GM21576 (cell line): Measurements from ENCODE around the gene LRSAM1.
"Not testable (repeated sequence)": the region's sequence is repeated elsewhere in the genome, so short reads cannot be mapped to it uniquely, and the experiment has no call there.

Experiments used
- ATAC-seq: cut with Tn5 transposase; IDR thresholded peaks from one replicate; pipeline ENCODE4 v1.9.1; 2021; ENCODE audit warnings: mild to moderate bottlenecking, moderate library complexity; ENCODE audit not compliant: unreplicated experiment

LRSAM1 gene

DNA sequence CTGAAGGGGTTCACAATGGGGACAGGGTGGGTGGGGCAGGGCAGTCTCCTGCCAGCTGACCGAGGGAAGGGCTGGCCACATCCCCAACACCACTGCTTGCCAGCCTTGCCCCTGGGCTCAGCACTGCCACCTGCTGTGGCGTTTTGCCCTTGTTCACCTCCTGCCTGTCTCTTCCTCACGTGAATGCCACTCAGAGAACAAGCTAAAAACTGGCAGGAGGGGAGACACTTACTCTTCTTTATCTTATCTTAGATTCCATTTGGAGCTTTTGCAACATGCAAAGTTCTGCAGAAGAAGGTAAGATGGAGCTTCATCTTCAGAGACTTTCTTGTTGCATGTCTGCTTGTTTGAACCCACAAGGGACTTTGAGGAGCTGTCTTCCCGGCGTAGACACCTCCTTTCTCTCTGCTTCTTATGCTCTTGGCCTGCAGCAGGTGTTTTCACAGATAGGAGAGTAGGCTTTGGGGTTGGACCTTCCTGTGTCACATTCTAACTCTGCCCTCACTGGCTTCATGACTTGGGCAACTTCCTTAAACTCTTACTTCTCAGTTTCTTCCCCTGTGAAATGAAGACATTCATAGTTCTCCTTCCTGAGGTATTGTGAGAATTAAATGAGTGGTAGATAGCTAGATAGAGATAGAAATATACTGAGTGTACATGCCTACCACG lies 4.1 kb downstream of the LRSAM1 start:
- ATAC-seq, result no peak

- no peak for ATAC-seq
These were observed 6.0 kb downstream of the LRSAM1 start for GRCh38 chr9:127457191-127457878.

DNA sequence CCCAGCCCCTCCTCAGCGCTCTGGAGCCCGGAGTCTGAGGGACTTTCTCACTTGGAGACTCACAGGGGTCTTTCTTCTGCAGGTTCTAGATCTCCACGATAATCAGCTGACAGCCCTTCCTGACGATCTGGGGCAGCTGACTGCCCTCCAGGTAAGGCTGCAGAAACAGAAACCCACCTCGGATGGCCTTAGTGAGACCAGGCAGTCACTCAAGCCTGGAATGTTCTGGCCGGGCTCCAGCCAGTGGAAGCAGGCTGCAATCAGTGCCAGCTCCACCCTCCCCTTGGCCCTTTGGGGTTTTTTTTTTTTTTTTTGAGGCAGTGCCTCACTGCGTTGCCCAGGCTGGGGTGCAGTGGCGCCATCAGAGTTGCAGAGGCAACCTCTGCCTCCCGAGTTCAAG lies 7.6 kb downstream of the LRSAM1 start:
- ATAC-seq, result no peak

GRCh38 chr9:127463382-127463781 lies 12.1 kb downstream of the LRSAM1 start:
- ATAC-seq, result no peak

GRCh38 chr9:127463911-127464310 lies 12.6 kb downstream of the LRSAM1 start:
- ATAC-seq, result no peak

DNA sequence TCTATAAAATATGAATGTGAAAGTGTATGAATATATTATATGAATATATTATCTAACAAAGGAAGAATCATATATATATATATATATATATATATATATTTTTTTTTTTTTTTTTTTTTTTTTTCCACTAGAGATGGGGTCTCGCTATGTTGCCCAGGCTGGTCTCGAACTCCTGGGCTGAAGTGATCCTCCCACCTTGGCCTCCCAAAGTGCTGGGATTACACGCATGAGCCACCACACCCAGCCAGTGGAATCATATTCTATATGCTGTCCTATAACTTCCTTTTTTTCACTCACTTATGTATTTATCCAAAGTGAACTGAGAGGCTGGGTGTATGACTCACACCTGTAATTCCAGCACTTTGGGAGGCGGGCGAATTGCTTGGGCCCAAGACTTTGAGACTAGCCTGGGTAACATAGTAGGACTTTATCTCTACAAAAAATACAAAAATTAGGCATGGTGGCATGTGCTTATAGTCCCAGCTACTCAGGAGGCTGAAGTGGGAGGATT lies 15.2 kb downstream of the LRSAM1 start:
- ATAC-seq, result not testable (repeated sequence)

DNA sequence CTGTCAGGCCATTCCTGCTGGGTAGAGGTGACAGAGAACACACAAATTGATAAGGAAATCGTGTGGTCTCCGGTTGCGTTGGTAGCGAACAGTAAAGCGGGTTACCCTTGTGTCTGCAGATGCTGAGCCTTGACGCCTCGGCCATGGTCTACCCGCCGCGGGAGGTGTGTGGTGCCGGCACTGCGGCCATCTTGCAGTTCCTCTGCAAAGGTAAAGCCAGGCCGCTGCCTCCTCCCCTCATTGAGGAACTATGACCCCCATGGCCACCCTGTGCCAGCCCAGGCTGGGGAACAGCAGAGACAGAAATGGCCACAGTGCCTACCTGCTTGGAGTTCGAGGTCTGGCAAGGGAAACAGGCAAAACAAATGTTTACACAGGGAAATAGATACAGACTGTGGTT lies 16.3 kb downstream of the LRSAM1 start:
- ATAC-seq, result no peak

DNA sequence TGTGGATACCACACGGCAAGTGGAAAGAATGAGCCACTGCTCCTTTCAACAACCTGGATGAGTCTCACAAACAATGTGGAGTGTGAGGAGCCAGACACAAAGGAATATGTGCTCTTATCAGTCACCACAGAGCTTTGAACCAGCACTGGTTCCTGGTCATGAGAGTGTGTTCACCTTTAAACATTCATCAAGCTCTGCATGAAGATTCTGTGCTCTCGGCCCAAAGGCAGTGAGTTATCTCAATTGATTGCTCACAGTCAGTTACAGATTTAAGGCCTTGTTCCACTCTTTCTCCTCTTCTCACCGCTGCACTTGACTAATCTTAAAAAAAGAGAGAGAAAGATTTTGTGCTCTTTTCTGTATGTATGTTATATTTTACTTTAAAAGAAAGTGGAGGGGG lies 19.4 kb downstream of the LRSAM1 start:
- ATAC-seq, result no peak

GRCh38 chr9:127473501-127473900 lies 22.2 kb downstream of the LRSAM1 start:
- no peak for ATAC-seq

DNA sequence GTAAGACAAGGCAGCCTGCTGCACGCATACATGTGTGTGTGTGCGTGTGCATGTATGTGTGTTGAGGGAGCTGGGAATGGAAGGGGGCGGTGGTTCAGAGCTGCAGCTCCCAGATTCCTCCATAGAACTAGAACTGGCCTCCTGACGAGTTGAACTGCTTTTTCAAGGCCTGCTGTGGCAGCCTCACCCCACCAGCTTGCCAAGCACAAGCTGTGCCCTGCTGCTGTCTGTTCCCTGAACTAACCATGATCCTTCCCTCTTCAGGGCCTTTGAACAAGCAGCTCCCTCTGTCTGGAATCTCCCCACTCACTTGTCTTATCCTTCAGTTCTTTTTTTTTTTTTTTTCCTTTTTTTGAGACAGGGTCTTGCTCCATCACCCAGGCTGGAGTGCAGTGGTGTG lies 22.6 kb downstream of the LRSAM1 start:
- ATAC-seq, result no peak

- no peak for ATAC-seq
These were observed 23.3 kb downstream of the LRSAM1 start for GRCh38 chr9:127474592-127474991.

DNA sequence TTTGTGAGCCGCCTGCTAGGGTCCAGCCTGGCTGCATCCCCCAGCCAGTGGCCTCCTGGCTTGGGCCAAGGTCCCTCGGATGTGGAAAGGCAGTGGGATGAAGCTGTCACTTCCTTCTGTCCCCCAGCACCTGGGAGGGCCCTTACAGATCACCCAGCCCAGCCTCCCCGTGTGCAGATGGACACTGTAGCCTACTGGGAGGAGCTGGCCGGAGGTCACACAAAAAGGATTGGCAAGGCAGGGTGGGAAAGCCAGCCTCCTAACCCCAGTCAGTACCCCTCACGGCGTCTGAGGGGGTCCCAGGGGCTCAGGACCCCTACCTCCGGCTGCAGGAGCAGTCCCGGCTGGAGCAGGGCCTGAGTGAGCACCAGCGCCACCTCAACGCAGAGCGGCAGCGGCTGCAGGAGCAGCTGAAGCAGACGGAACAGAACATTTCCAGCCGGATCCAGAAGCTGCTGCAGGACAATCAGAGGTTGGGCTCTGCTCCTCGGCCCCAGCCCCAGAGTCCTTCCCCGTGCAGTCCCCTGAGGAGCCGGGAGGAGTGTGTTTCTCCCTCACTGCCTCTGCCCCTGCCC lies 28.3 kb downstream of the LRSAM1 start:
- ATAC-seq, result no peak

DNA sequence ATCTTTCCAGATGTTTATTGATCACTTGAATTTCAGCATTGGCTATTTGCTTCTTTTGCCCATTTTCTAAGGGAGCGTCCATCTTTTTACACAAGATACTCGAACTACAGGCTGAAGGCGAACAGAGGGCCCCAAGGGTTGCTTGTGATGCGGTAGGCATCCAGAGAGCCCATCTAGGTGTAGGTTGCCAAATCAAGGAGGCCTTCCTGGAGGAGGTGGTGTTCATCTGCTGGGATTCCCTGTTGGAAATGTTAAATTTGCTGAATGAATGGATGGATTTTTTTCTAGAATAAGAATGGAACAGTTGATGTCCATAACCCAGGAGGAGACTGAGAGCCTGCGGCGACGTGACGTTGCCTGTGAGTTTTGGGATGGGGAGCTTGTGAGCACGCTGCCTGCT lies 31.4 kb downstream of the LRSAM1 start:
- ATAC-seq, result no peak

- no peak for ATAC-seq
These were observed 34.7 kb downstream of the LRSAM1 start for GRCh38 chr9:127485995-127486394.

GRCh38 chr9:127488946-127489345 lies 37.6 kb downstream of the LRSAM1 start:
- no peak for ATAC-seq

GRCh38 chr9:127489471-127490115 lies 38.3 kb downstream of the LRSAM1 start:
- no peak for ATAC-seq

- no peak for ATAC-seq
These were observed 39.4 kb downstream of the LRSAM1 start for GRCh38 chr9:127490535-127491230.

- no peak for ATAC-seq
These were observed 40.2 kb downstream of the LRSAM1 start for GRCh38 chr9:127491516-127491915.

DNA sequence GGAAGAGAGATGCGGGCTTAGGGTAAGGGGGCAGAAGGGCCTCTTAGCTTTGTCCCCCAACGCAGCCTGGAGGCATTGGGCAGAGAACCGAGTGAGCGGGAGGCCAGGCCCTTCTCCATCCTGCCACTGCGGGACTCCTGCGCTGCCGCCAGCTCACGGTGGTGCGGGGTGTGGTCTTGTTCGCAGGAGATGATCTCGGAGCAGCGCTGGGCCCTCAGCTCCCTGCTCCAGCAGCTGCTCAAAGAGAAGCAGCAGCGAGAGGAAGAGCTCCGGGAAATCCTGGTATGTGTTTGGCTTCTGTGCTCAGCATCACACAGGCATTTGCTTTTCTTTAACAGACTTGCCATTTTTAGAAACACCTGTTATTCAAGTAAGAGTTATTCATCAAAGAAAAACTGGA lies 41.3 kb downstream of the LRSAM1 start:
- ATAC-seq, result no peak

DNA sequence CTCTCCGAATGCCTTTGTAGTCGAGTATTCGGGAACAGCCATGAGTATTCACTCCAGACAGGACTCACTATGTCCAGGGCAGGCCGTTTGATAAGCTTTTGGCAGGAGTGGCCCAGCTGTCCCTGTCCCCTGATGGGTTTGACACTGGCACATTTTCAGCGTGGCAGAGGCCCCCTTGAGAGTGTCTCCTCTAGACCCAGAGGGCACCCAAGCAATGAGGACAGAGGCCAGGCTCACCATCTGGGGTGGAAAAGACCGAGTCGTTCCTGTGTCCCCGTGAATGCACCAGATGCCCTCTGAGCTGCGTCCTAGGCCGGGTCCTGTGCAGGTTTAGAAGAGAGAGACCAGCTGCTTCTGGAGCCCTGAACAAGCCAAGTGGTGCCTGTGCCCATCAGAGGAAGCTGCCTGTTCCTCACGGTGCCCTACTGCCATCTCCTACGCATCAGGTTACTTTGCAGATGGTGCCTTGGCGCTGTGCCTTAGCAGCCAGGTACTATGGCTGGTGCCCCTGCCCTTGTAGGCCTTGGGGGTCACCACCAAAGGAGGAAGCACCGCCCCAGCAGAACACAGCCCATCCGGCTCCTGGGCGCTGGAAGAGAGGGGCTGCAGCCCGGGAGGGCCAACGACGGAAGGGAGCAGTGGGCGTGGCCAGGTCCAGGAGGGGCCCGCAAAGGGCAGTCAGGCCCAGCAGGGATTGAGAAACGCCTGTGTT lies 42.4 kb downstream of the LRSAM1 start:
- no peak for ATAC-seq
